A673 (cell line): Measurements from ENCODE around the gene EIF2AK3. TPM values are rescaled to one million over a fixed set of nuclear protein-coding genes. Genes with fewer than 3 reads are reported as not detected.

ENCODE experiments used
- BruUV-seq: library from RNA; stranded (reverse); fragments of 400-500 nt; replicated peaks from 2 replicates; lab custom pipeline; 2021; lab: Mats Ljungman, UMichigan
- CTCF ChIA-PET: fragments of 300-600 bp; sonication (Branson Sonifier 250); formaldehyde crosslinking; loops from one replicate; lab custom pipeline; 2022; ENCODE audit warnings: antibody characterized with exemption; lab: Charles Lee
- POLR2A ChIA-PET: fragments of 300-600 bp; sonication (Branson Sonifier 250); formaldehyde crosslinking; loops from one replicate; lab custom pipeline; 2022; ENCODE audit warnings: antibody characterized with exemption; ENCODE audit not compliant: low non-redundant PET; lab: Charles Lee
- DNase-seq: peaks from one replicate; pipeline ENCODE4 v3.0.0-alpha.2; 2015; ENCODE audit warnings: low spot score
- H3K27ac ChIP-seq: fragments of 200-600 bp; sonication (generic); 2 replicates; pipeline ENCODE4 v1.5.1; 2016; ENCODE audit warnings: mixed run types, low read depth, mild to moderate bottlenecking, mixed read lengths, antibody characterized with exemption, low read length; ENCODE audit not compliant: poor library complexity, severe bottlenecking
- H3K27me3 ChIP-seq: fragments of 200-600 bp; sonication (generic); replicated peaks from 2 replicates; pipeline ENCODE4 v1.6.1; 2017; ENCODE audit warnings: mixed run types, low read depth, mild to moderate bottlenecking, mixed read lengths, antibody characterized with exemption, low read length; ENCODE audit not compliant: insufficient read depth, poor library complexity
- H3K36me3 ChIP-seq: fragments of 200-600 bp; sonication (generic); 2 replicates; pipeline ENCODE4 v1.6.1; 2016; ENCODE audit warnings: mixed run types, mild to moderate bottlenecking, mixed read lengths, antibody characterized with exemption, low read length; ENCODE audit not compliant: insufficient read depth, poor library complexity, severe bottlenecking
- H3K4me1 ChIP-seq: fragments of 200-600 bp; sonication (generic); 2 replicates; pipeline ENCODE4 v1.6.1; 2017; ENCODE audit warnings: mixed run types, mild to moderate bottlenecking, mixed read lengths, antibody characterized with exemption, low read length; ENCODE audit not compliant: insufficient read depth, poor library complexity, severe bottlenecking
- H3K4me3 ChIP-seq: fragments of 200-600 bp; sonication (generic); 2 replicates; pipeline ENCODE4 v1.5.1; 2016; ENCODE audit warnings: low read depth, mixed run types, mild to moderate bottlenecking, mixed read lengths, low read length; ENCODE audit not compliant: poor library complexity, severe bottlenecking
- H3K9me3 ChIP-seq: fragments of 200-600 bp; sonication (generic); 2 replicates; pipeline ENCODE4 v1.6.1; 2016; ENCODE audit warnings: mixed run types, low read depth, mild to moderate bottlenecking, mixed read lengths, antibody characterized with exemption, low read length; ENCODE audit not compliant: poor library complexity, severe bottlenecking
- EZH2 ChIP-seq: fragments of 200-600 bp; sonication (generic); IDR thresholded peaks from 2 replicates; pipeline ENCODE4 v1.6.1; 2017; ENCODE audit warnings: borderline replicate concordance, low read depth, mild to moderate bottlenecking, mixed read lengths, antibody characterized with exemption, low read length; ENCODE audit not compliant: poor library complexity, severe bottlenecking
- intact Hi-C: fragments of 100-400 bp; cut with micrococcal nuclease; formaldehyde crosslinking; loops from one replicate; pipeline ENCODE4 v1.10.0; 2022; ENCODE audit not compliant: unreplicated experiment
- total RNA-seq: library from RNA; stranded (reverse); gene quantifications from 2 replicates; pipeline ENCODE4 v1.2.3, GENCODE V29; 2021
- TF ChIP-seq, protein P1 (sequence below): fragments of 300-800, 200-600 bp; sonication (generic); conservative IDR thresholded peaks from 2 replicates; pipeline ENCODE4 v1.5.1; 2017; ENCODE audit warnings: low read depth, mild to moderate bottlenecking, antibody characterized with exemption, low read length, moderate library complexity, mixed read lengths

EIF2AK3 gene
- total RNA-seq, 1 experiment from 2014 or later, result 5.1 TPM

GRCh38 chr2:88641330-88641729, 14.1 kb upstream of the EIF2AK3 start:
- POLR2A ChIA-PET, result no interaction called here

DNA sequence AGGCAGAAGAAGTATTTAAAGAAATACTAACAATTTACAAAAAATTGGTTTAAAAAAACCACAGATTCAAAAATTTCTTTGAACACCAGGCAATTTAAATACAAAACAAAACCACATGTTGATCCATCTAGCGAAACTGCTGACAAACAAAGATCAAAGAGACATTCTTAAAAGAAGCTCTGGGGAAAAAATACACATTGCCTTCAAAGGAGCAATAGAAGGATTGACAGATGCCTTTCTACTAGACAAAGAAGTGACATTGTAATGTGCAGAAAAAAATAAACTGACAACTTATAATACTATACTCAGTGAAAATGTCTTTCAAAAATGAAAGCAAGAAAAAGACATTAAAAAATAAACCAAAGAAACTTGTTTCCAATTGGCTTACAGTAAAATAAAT, 12.6 kb upstream of the EIF2AK3 start:
- CTCF ChIA-PET, result no interaction called here

More at GRCh38 chr2:88641330-88641729, 14.1 kb upstream of the EIF2AK3 start:
- Histone ChIP-seq H3K27ac (no peak overlapping the region), H3K27me3 (no peaks in the 10 kb centered on the region), H3K36me3 (no peaks in the 10 kb centered on the region), H3K4me3 (no peak overlapping the region), H3K4me1 (no peaks in the 10 kb centered on the region), H3K9me3 (no peaks in the 10 kb centered on the region)
- TF ChIP-seq, protein P1, sequence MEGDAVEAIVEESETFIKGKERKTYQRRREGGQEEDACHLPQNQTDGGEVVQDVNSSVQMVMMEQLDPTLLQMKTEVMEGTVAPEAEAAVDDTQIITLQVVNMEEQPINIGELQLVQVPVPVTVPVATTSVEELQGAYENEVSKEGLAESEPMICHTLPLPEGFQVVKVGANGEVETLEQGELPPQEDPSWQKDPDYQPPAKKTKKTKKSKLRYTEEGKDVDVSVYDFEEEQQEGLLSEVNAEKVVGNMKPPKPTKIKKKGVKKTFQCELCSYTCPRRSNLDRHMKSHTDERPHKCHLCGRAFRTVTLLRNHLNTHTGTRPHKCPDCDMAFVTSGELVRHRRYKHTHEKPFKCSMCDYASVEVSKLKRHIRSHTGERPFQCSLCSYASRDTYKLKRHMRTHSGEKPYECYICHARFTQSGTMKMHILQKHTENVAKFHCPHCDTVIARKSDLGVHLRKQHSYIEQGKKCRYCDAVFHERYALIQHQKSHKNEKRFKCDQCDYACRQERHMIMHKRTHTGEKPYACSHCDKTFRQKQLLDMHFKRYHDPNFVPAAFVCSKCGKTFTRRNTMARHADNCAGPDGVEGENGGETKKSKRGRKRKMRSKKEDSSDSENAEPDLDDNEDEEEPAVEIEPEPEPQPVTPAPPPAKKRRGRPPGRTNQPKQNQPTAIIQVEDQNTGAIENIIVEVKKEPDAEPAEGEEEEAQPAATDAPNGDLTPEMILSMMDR, result no peak
- TF ChIP-seq EZH2, result no peak
- no peak for DNase-seq
- intact Hi-C loops, result no loop called here
- BruUV-seq, result no TSS peak
- CTCF ChIA-PET, result no interaction called here

DNA sequence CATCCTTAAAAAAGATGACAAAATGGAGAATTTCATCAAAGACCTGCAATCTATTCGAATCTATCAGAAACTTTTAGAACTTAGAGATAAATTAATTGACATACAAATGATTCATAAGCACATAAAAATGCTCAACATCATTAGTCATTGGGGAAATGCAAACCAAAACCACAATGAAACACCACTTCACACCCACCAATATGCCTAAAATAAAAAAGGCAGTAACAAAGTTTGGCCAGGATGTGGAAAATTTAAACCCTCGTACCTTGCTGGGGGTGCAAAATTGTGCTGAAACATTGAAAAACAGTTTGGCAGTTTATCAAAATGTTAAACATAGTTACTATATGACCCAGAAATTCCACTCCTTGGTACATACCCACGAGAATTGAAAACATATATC, 11.5 kb upstream of the EIF2AK3 start:
- Histone ChIP-seq H3K36me3 (no peaks in the 10 kb centered on the region), H3K9me3 (no peaks in the 10 kb centered on the region), H3K4me3 (no peak overlapping the region), H3K27me3 (no peaks in the 10 kb centered on the region), H3K27ac (no peak overlapping the region), H3K4me1 (no peaks in the 10 kb centered on the region)
- BruUV-seq, result no TSS peak
- TF ChIP-seq EZH2, result no peak
- TF ChIP-seq, protein P1, result no peak
- peak; percentile 11 for DNase-seq
- ChIA-PET CTCF (no interaction called here), POLR2A (no interaction called here)
- intact Hi-C loops, result loop anchor here (1.0 kb wide), 1 partner anchor 7 kb away; no protein-coding TSS in a partner anchor

More for the DNA sequence above, 12.6 kb upstream of the EIF2AK3 start:
- no peak overlapping the region for H3K4me3 ChIP-seq
- TF ChIP-seq, protein P1, result no peak
- TF ChIP-seq EZH2, result no peak
- intact Hi-C loops, result loop anchor here (1.0 kb wide), 1 partner anchor 9 kb away; no protein-coding TSS in a partner anchor
- H3K27me3 ChIP-seq, result no peaks in the 10 kb centered on the region
- H3K9me3 ChIP-seq, result no peaks in the 10 kb centered on the region
- H3K4me1 ChIP-seq, result no peaks in the 10 kb centered on the region
- DNase-seq, result no peak
- H3K36me3 ChIP-seq, result no peaks in the 10 kb centered on the region
- BruUV-seq, result no TSS peak
- no peak overlapping the region for H3K27ac ChIP-seq
- POLR2A ChIA-PET, result no interaction called here
